HG03432 (cell line): ENCODE results near the gene VPS13A.

Source experiments
- ATAC-seq: cut with Tn5 transposase; IDR thresholded peaks from one replicate; pipeline ENCODE4 v1.9.1; 2021; ENCODE audit warnings: mild to moderate bottlenecking, moderate library complexity; ENCODE audit not compliant: unreplicated experiment

Gene VPS13A

DNA sequence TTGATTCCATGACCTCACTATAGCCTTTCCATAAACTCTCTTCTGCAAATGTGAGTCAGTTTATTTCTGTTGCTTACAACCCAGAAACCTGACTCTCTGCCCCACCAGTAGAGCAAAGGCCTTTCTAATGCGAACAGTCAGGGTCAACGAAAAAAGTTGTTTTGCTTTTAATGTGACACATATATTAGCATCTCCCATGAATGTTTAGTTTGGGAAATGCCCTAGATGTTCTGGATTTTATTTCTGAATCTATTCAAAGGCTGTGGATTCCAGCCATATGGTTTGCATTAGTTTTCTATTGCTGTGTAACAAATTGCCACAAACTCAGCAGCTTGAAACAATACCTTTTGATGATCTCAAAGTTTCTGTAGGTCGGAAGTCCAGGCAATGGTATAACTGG lies 277.3 kb downstream of the VPS13A start:
- ATAC-seq = no peak

DNA sequence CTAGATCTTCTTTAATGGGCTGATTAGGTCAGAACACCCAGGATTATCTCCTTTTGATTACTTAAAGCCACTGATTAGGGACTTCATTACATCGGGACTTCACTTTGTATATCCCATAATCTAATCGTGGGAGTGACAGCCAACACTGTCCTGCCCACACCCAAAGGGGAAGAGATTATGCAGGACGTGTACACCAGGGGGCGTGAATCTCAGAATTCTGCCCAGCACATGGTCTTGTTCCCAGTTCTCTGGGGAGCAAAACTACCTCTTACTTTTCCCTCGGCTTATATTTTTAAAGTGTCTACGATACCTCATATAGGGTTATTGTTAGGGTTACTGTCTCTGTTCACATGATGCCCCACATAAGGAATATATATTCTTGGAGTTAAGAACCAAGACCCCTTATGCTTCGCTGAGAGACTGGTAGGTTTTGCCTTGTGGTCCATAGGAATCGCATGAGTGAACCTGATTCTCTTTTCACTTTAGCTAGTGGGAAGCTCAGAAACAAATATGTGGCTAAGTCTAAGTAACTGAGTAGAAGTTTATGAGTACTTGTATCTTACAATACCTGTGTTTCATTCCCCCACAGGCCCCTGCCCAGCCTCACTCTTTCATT lies 278.1 kb downstream of the VPS13A start:
- no peak for ATAC-seq

DNA sequence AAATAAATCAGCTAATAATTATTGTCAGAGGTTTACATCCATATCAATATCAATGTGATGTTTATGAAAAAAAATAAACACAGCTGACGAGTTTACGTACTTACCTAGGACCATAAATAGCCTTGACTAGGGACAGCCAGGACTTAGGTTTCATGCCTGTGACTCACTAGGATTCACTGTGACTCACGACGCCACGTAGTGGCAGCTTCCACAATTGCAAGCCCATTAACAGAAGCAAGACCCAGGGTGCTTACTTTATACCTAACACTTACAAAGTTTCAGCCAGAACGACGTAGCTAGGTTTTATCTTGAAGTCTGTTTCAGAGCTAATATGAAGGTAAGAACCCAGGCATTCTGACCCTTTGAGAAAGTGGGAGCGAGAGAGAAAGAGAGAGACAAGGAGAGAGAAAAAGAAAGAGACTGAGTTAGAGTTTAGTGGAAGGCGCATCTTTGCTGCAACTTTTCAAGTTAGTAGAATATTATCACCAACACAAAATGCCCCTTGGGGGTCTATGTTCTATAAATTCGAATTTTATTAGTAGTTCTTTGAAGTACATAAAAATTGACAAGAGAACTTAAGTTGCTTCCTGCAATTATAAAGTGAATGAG lies 279.6 kb downstream of the VPS13A start:
- peak; percentile 81 for ATAC-seq

DNA sequence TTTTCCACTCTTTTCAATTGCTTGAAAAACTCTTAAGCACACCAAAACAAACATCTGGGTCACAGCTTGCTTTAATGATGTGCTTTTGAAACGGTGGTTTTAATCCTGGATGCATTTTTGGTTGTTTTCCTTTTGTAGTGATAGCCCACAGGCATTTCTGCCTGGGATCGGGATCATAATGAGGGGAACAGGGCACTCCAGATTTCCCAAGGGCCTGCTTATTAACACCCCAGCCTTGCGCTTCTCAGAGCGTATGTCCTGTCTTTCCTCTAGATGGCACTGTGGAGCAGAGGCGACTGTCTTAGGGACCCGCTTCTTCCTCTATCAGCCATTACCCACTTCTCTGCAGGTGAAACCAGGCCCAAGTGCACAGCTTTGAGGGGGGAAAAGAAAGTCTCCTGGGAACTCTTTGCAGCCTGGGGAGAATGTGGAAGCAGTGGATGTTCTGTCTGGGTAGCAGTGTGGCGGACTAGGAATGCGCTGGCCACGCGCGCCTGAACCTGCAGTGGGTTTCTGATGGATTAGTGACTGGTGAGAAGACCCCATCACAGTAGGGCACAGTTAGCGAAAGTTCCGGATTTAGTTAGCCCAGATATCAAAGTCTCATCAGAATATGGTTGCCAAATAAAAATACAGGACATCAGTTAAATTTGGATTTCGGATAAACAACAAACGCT lies 280.7 kb downstream of the VPS13A start:
- peak; percentile 84 for ATAC-seq

DNA sequence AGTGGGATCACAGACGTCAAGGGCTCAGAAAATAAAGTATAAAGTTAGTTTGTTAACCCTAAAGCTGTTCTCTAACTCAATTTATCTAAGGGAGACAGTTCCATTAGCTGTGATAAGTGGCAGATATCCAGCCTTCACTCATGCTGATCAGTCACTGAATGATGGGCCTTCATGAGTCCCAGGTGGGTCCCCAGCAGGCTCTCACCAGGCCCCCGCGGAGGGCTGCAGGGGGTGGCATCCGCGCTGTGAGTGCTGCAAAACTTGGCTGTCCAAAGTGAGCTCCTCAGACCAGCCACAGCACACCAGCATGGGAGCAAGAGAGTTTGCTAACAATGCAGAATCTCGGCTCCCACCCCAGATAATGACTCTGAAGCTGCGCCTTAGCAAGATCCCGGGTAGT lies 283.6 kb downstream of the VPS13A start:
- no peak for ATAC-seq

DNA sequence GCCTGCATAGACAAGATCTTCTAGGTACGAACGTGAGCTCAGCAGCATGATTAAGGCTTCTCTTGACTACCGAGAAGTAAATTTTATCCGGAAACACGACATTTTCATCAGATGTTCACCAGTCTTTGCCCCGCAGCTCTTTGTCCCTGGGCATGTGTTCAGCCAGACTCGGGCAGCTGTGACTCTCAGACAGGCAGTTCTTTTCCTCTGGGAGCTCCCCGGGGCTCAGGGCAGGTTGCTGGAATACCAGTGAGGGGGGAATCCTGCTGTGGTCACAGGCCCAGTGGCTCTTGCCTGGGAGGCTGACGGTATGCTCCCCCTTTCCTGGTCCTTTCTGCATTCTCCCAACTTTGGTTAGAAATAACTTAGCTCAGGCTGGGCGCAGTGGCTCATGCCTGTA lies 284.7 kb downstream of the VPS13A start:
- no peak for ATAC-seq

DNA sequence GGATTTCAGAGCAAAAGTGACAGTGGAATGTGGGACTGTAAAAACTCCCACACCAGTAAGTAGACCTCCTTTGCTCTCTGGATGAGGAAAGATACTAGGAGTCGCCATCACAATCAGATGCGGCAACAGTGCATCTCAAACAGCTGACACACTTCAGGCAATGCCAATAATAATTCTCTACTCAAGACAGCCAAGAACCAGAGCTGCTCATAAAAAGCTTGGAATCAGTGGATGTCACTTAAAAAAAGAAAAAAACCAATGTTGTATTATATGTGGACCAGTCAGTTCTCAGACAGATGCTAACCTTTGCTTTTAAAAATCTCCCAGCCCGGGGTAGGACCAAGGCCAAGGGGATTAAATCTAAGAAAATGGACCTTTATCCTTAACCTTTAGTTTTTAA lies 285.8 kb downstream of the VPS13A start:
- no peak for ATAC-seq

DNA sequence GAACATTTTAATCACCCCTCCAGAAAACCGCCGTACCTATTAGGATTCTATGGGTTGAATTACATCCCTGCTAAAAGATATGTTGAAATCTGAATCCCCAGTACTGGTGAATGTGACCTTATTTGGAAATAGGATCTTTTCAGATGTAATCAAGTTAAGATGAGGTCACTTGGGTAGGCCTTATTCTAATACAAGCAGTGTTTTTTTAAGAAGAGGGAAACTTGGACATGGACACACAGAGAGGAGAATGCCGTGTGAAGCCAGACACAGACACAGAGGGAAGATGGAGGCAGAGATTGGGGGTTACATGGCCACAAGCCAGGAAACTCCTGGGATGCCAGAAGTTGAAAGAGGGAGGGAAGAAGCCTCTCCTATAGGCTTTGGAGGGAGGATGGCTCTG lies 287.3 kb downstream of the VPS13A start:
- ATAC-seq = no peak

DNA sequence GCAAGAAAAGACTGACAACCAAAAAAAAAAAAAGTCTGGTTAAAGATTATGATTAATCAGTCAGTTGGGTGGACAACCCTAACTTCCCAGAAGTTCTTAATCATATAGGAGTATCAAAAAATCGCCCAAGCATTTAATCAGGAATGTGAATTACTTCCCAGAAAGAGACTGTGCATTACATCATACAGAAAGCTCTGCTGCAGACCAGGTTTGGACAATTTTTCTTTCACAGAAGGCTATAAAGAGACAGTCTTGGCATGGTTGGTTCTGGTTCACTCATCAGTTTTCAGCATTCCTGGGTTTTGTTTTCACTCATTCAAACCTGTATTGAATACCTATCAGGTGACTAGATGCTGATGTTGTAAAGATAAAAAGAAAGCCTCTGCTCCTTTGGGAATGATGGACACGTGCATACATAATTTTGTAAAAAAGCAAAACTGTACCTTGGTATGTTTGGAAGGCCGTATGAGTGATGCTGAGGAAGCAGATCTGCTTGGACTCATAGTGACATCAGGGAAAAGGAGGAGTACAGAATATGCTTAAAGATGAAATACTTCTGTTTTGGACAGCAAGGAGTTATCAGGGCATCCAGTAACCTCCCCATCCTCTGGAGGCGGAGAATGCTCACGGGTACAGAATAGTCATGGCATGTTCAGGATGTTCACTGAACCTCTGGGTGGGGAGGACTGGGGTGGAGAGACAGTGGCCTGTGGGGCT lies 292.3 kb downstream of the VPS13A start:
- no peak for ATAC-seq
